Right ventricle myocardium inferior (tissue), 1 donor: ENCODE results near the gene AGFG2. TPM values are rescaled to one million over a fixed set of nuclear protein-coding genes. Genes with fewer than 3 reads are reported as not detected.
"Not testable (repeated sequence)": the region's sequence is repeated elsewhere in the genome, so short reads cannot be mapped to it uniquely, and the experiment has no call there.

Source experiments
- ATAC-seq: fragments of 200-7000 bp; cut with Tn5 transposase; one replicate; pipeline ENCODE4 v1.9.1; 2020; ENCODE audit warnings: mild to moderate bottlenecking, moderate library complexity
- DNase-seq: peaks from one replicate; pipeline ENCODE4 v3.0.0; 2021; ENCODE audit errors: missing footprints
- intact Hi-C: fragments of 100-400 bp; cut with DNase I; formaldehyde crosslinking; loops from one replicate; pipeline ENCODE4 v1.11.0; 2022
- long read RNA-seq: library from polyadenylated mRNA; unstranded; transcript quantifications from one replicate; pipeline ENCODE4 v2.0.0, GENCODE V29; 2021
- total RNA-seq: library from RNA; stranded (reverse); fragmentation: NEBNext Ultra II Directional; extraction: Animal tissue kit (Norgen Biotek cat#: 25700); gene quantifications from one replicate; pipeline ENCODE4 v1.2.1, GENCODE V29; 2021
- donor health status: DM: no; HTN: yes; CAD: no; lungs with severe emphysema.

Gene AGFG2
- 21.5 TPM for total RNA-seq
- long read RNA-seq, full-length matches to known transcripts: 11 of 18 reads
- long read RNA-seq, partial matches to known transcripts: 1 of 18 reads
- long read RNA-seq, other reads (novel, unspliced or antisense): 6 of 18 reads

- intact Hi-C loops: loop anchor here (2.0 kb wide), 1 partner anchor 56 kb away; the partner anchor contains the start of gene NYAP1
- ATAC-seq: peak; percentile 100
- peak; percentile 100 for DNase-seq
Observed at GRCh38 chr7:100538654-100539435, at the start of gene AGFG2. Gene AGFG2 (plus strand): TSS chr7:100539203. CDS start chr7:100539347, 144 bp downstream.

GRCh38 chr7:100489824-100490223, 49.2 kb upstream of the AGFG2 start:
- intact Hi-C loops: no loop called here
- DNase-seq: no peak

GRCh38 chr7:100490483-100491191, 48.4 kb upstream of the AGFG2 start:
- DNase-seq (no peak), ATAC-seq (no peak)
- intact Hi-C loops: no loop called here

More at GRCh38 chr7:100489824-100490223, 49.2 kb upstream of the AGFG2 start:
- ATAC-seq: no peak

DNA sequence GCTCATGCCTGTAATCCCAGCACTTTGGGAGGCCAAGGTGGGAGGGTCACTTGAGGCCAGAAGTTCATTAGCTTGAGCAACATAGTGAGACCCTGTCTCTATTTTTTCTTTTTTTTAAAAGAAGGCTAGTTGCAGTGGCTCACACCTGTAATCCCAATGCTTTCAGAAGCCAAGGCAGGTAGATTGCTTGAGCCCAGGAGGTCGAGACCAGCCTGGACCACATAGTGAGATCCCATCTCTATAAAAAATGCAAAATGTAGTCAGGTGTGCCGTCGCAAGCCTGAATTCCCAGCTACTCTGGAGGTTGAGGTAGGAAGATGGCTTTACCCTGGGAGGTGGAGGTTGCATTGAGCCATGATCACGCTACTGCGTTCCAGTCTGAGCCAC, 47.8 kb upstream of the AGFG2 start:
- ATAC-seq (no peak), DNase-seq (no peak)
- intact Hi-C loops: no loop called here

GRCh38 chr7:100492738-100493475, 46.1 kb upstream of the AGFG2 start:
- ATAC-seq (no peak), DNase-seq (no peak)
- intact Hi-C loops: no loop called here

GRCh38 chr7:100493476-100494264, 45.3 kb upstream of the AGFG2 start:
- ATAC-seq: peak; percentile 42
- intact Hi-C loops: no loop called here
- no peak for DNase-seq

GRCh38 chr7:100496509-100496908, 42.5 kb upstream of the AGFG2 start:
- DNase-seq: no peak

GRCh38 chr7:100500743-100501142, 38.3 kb upstream of the AGFG2 start:
- DNase-seq, ATAC-seq, intact Hi-C loops: not testable (repeated sequence)

More at GRCh38 chr7:100496509-100496908, 42.5 kb upstream of the AGFG2 start:
- intact Hi-C loops: no loop called here
- no peak for ATAC-seq

- intact Hi-C loops, DNase-seq, ATAC-seq: not testable (repeated sequence)
Observed at GRCh38 chr7:100504031-100504430, 35.0 kb upstream of the AGFG2 start.

DNA sequence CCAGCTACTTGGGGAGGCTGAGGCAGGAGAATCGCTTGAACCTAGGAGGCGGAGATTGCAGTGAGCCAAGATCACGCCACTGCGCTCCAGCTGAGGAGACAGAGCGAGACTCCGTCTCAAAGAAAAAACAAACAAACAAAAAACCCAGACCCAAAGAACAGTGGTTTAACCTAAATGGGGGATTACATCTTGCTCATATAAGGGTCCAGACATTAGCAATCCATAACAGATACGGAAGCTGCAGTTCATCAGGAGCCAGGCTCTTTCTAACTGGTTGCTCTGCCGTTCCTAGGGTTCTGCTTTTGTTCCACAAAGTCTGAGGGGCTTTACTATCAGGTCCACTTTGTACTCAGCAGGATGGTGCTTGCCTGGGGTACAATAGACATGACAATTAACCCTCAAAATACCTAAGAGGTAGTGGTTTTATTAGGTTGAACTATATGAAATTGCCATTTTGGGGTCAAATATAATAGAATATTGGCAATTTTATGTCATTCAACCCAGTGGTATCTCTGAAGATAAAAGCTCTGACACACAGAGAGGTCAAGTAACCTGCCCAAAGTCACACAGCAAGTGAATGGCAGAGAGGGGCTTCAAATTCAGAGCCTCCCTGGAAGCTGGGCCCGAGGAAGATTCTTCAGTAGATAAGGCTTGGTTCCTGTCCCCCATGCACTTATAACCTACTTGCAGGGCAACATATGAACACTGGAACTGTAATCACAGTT, 34.0 kb upstream of the AGFG2 start:
- no peak for ATAC-seq
- no peak for DNase-seq
- intact Hi-C loops: no loop called here

DNA sequence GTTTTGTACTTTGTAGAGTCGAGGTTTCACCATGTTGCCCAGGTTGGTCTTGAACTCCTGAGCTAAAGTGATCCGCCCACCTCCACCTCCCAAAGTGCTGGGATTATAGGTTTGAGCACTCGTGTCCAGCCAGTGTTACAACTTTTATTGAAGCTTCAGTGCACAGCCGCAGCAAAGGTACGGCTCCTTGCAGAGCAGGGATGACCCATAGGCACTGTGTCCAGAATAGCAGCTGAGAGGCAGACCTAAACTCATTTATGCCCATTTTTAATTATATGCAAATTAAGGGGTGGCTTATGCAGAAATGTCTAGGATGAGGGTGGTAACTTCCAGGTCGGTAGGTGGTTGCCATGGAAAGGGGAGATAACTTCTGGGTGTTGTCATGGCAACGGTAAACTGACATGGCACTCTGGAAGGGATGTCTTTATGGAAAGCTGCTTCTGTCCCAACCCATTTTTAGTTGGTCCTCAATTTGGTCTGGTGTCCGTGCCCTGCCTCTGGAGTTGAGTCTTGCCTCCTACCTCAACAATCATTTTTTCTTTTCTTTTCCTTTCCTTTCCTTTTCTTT, 32.6 kb upstream of the AGFG2 start:
- ATAC-seq (no peak), DNase-seq (no peak)
- intact Hi-C loops: no loop called here

- ATAC-seq (no peak), DNase-seq (no peak)
- intact Hi-C loops: no loop called here
Observed at GRCh38 chr7:100509231-100509630, 29.8 kb upstream of the AGFG2 start.

- intact Hi-C loops: no loop called here
- DNase-seq: no peak
- no peak for ATAC-seq
Observed at GRCh38 chr7:100510437-100511239, 28.4 kb upstream of the AGFG2 start.

DNA sequence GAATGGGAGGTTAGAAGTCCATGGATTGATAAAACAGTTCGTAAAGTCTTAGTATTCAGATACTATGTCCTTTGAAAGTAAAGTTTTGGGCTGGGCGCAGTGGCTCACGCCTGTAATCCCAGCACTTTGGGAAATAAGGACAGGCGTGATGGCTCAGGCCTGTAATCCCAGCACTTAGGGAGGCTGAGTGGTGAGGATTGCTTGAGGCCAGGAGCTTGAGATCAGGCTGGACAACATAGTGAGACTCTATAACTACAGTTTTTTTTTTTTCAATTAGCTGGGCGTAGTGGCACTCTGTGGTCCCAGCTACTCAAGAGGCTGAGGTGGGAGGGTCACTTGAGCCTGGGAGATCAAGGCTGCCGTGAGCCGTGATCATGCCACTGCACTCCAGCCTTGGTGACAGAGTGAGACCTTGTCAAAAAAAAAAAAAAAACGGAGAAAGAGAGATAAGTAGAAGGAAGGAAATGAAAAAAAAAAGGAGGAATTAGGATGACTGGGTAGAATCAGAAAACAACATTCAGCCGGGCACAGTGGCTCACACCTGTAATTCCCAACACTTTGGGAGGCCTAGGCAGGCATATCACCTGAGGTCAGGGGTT, 25.7 kb upstream of the AGFG2 start:
- DNase-seq: no peak
- intact Hi-C loops: no loop called here
- no peak for ATAC-seq

- intact Hi-C loops: no loop called here
- DNase-seq (no peak), ATAC-seq (no peak)
Observed at GRCh38 chr7:100515072-100515532, 23.9 kb upstream of the AGFG2 start.

DNA sequence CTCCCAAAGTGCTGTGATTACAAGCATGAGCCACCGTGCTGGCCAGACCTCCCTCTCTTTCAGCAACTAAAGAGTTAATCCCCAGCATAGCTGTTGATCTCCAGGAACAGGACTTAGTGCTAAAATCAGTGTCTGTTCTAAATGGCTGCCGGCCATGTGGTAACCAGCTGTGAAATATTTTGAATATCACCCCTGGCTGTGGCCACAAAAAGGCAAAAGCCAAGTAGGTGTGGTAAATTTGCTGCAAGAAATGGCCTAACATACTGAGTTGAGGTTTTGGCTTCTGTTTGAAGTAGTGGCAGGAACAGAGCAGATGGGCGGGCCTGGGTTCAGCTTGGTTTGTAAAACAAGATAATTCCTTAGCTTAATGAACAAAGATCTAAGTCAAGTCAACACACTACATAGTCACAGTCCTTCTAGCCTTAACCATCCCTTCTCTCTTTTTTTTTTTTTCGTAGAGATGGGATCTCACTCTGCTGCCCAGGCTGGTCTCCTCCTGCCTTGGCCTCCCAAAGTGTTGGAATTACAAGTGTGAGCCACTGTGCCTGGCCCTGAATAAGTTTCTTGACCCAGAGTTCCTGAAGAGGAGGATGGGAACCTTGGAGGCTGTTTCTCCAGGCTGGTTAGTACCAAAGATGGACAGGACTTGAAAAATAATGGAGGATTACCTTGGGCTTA, 22.7 kb upstream of the AGFG2 start:
- ATAC-seq (peak; percentile 88), DNase-seq (no peak)
- intact Hi-C loops: no loop called here
